Uterus (tissue), 4 donors: ENCODE measurements around the gene CARF. TPM values are rescaled to one million over a fixed set of nuclear protein-coding genes. Genes with fewer than 3 reads are reported as not detected.
A peak's percentile ranks its signal among the peaks of the same experiment; 100 is the strongest.

Experiments used
- DNase-seq, 2 donors: peaks; one replicate each; pipeline ENCODE4 v3.0.0-alpha.2; 2019 to 2020
- H3K27ac ChIP-seq, 2 donors: fragments of 200-600 bp; sonication (generic); 1 replicate in 1 of 2; 2 replicates in 1 of 2; pipeline ENCODE4 v1.5.1; 2016 to 2018
- H3K27me3 ChIP-seq, 2 donors: fragments of 200-600 bp; sonication (generic); one replicate each; pipeline ENCODE4 v1.5.1; 2018 to 2019; ENCODE audit warnings: control low read depth in 1 of 2
- H3K36me3 ChIP-seq, 2 donors: fragments of 200-600 bp; sonication (generic); one replicate each; pipeline ENCODE4 v1.5.1; 2019; ENCODE audit warnings: control low read depth in 1 of 2
- H3K4me1 ChIP-seq, 2 donors: fragments of 200-600 bp; sonication (generic); one replicate each; pipeline ENCODE4 v1.5.1; 2018 to 2019; ENCODE audit warnings: control low read depth in 1 of 2
- H3K4me3 ChIP-seq, 2 donors: fragments of 200-600 bp; sonication (generic); 1 replicate in 1 of 2; 2 replicates in 1 of 2; pipeline ENCODE4 v1.5.1; 2018 to 2019; ENCODE audit warnings: mild to moderate bottlenecking in 1 of 2
- H3K9me3 ChIP-seq, 2 donors: fragments of 200-600 bp; sonication (generic); one replicate each; pipeline ENCODE4 v1.5.1; 2019; ENCODE audit warnings: control low read depth in 1 of 2
- POLR2A ChIP-seq, 2 donors: fragments of 450-650 bp; IDR thresholded peaks; one replicate each; pipeline ENCODE4 v1.6.1; 2016; ENCODE audit warnings: antibody characterized with exemption in 2 of 2, mild to moderate bottlenecking in 1 of 2, moderate library complexity in 1 of 2
- intact Hi-C: fragments of 100-400 bp; cut with DNase I; formaldehyde crosslinking; loops from one replicate; pipeline ENCODE4 v1.15.1; 2023; ENCODE audit warnings: low total_unique reads
- total RNA-seq, 4 donors: library from RNA; depleted of rRNA in 3 of 4; stranded (reverse); fragments of >200 nt in 3 of 4; gene quantifications; one replicate each; pipeline versions ENCODE4 v1.1.0 to v1.2.4, GENCODE V29; 2014 to 2023
- TF ChIP-seq, protein P1 (sequence below), 4 experiments: fragments of 200-600 bp in 2 of 4; fragments of 450-650 bp in 2 of 4; sonication (generic) in 2 of 4; IDR thresholded peaks; one replicate each; pipeline ENCODE4 v1.5.1; 2016 to 2019; ENCODE audit warnings: antibody characterized with exemption in 4 of 4, mild to moderate bottlenecking in 2 of 4, moderate library complexity in 1 of 4
- donor health status: DM: yes; HTN: yes; CAD: no.

The CARF gene, protein sequence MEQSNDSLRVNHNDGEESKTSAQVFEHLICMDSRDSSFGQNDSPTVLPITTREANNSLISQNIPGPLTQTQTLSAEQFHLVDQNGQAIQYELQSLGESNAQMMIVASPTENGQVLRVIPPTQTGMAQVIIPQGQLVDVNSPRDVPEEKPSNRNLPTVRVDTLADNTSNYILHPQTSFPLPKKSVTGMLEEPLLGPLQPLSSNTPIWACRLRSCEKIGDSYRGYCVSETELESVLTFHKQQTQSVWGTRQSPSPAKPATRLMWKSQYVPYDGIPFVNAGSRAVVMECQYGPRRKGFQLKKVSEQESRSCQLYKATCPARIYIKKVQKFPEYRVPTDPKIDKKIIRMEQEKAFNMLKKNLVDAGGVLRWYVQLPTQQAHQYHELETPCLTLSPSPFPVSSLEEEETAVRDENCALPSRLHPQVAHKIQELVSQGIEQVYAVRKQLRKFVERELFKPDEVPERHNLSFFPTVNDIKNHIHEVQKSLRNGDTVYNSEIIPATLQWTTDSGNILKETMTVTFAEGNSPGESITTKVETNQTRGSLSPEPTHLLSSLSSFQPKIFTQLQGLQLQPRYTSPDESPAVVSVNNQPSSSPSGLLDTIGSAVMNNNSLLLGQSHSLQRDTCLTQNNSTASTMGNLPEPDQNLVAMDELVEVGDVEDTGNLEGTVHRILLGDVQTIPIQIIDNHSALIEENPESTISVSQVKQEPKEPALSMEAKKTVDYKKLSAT
- 10 to 100 TPM in 3 of 4 donors, 1 to 10 TPM in 1; 5.0 to 26.1 (median 24.0) TPM for total RNA-seq

DNA sequence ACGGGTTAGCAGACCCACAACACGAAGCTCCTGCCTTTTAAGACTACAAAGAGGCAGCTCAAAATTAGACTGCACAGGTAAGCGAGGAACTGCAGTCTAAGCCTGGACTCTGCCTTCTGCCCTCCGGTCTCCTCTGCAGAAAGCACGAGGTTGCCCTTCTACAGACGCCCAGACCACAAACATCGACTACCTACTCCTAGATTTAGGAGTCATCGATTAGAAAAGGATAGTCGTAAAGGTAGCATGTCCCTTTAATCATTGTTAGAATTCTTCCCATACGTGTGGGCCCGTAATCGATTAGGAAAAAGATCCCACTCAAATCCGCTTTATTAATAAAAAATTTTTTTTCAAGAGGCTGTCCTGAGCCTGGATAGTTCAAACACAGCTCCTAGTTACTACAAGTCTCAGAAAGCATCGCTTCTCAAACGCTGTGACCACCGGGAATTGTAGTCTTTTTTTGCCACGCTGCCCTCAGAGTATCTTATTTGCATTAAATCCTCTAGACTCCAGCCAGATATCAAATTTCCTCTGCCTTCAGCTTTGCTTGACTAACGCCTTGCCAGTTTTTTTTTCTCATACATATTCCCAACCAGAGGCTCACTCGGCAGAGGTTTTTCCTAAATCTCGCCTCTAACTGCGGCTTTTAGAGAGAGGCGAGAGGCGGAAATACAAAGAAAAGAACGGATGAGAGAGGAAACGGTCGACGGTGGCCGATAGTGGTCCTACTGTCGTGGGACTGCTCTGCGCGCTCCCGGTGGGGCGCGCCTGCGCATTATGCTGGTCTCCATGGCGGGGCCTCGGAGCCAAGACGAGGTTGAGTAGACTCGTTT is at the start of gene CARF, which contains the start of gene WDR12:
Gene CARF (plus strand): TSS at position 764 of the 830 bp plus-strand sequence. CDS start 29,628 bp downstream, outside the sequence.
Gene WDR12 (minus strand): TSS at position 162 of the 830 bp plus-strand sequence. CDS start 197 bp downstream, outside the sequence.
- intact Hi-C loops, result no loop called here
- Histone ChIP-seq H3K4me1 (peaks cover 0 to 8% of the 10 kb centered on the region in 2 donors), H3K27ac (peak within 1 kb of the TSS; percentile 90 to 95), H3K27me3 (no peaks in the 10 kb centered on the region), H3K36me3 (no peaks in the 10 kb centered on the region), H3K9me3 (no peaks in the 10 kb centered on the region), H3K4me3 (peak within 1 kb of the TSS; percentile 78 to 80)
- peak; percentile 92 for DNase-seq
- TF ChIP-seq POLR2A (IDR thresholded peaks at IDR 0.05), result peak in 1 of 2 donors; percentile 53
- TF ChIP-seq, protein P1, sequence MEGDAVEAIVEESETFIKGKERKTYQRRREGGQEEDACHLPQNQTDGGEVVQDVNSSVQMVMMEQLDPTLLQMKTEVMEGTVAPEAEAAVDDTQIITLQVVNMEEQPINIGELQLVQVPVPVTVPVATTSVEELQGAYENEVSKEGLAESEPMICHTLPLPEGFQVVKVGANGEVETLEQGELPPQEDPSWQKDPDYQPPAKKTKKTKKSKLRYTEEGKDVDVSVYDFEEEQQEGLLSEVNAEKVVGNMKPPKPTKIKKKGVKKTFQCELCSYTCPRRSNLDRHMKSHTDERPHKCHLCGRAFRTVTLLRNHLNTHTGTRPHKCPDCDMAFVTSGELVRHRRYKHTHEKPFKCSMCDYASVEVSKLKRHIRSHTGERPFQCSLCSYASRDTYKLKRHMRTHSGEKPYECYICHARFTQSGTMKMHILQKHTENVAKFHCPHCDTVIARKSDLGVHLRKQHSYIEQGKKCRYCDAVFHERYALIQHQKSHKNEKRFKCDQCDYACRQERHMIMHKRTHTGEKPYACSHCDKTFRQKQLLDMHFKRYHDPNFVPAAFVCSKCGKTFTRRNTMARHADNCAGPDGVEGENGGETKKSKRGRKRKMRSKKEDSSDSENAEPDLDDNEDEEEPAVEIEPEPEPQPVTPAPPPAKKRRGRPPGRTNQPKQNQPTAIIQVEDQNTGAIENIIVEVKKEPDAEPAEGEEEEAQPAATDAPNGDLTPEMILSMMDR (IDR thresholded peaks at IDR 0.05), result no peak

DNA sequence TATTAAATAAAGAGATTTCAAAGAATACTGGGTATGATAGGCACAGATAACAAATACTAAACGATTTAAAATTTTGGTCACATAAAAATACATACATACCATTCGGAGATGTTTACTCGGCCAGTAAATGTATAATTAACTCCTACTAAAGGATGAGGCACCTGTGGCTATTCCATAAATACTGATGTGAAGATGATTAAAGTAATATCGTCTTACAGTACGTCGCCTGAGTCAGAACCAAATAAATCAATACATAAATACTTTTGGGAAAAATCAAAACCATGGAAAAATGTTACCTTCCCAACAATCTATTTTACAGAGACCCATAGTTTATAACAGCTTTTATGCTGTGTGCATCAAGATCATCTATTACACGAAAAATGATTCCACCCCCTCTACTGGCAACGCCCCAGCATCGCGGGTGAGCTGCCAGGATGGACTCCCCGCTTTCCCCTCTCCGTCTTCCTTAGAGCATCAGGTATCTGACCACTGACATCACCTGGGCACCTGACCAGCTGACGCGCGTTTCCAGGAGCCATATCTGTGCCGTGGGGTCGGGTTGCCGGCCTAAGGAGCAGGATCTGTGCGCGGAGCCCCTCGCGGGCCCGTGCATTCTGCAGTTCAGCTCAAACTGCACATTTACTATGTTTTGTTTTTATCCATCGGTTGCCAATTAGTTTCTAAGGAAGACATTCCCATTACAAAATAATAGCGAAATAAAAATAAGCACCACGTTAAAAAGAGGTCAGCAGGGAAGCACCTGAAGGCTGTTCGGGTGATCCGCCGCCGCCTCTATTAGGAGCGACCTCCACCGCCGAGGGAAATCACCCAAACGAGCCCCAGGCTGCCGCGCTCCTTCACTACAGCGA is 41.4 kb upstream of the CARF start:
- no peak for TF ChIP-seq POLR2A (IDR thresholded peaks at IDR 0.05)
- TF ChIP-seq, protein P1 (IDR thresholded peaks at IDR 0.05), result peak in 2 of 4 experiments; percentile 16 to 37
- intact Hi-C loops, result no loop called here
- H3K27me3 ChIP-seq, result no peaks in the 10 kb centered on the region
- peak overlapping the region; percentile 57 to 76 for H3K4me3 ChIP-seq
- peak; percentile 68 to 70 for DNase-seq
- no peaks in the 10 kb centered on the region for H3K36me3 ChIP-seq
- H3K27ac ChIP-seq, result peak overlapping the region; percentile 82 to 92
- no peaks in the 10 kb centered on the region for H3K9me3 ChIP-seq
- no peaks in the 10 kb centered on the region for H3K4me1 ChIP-seq

DNA sequence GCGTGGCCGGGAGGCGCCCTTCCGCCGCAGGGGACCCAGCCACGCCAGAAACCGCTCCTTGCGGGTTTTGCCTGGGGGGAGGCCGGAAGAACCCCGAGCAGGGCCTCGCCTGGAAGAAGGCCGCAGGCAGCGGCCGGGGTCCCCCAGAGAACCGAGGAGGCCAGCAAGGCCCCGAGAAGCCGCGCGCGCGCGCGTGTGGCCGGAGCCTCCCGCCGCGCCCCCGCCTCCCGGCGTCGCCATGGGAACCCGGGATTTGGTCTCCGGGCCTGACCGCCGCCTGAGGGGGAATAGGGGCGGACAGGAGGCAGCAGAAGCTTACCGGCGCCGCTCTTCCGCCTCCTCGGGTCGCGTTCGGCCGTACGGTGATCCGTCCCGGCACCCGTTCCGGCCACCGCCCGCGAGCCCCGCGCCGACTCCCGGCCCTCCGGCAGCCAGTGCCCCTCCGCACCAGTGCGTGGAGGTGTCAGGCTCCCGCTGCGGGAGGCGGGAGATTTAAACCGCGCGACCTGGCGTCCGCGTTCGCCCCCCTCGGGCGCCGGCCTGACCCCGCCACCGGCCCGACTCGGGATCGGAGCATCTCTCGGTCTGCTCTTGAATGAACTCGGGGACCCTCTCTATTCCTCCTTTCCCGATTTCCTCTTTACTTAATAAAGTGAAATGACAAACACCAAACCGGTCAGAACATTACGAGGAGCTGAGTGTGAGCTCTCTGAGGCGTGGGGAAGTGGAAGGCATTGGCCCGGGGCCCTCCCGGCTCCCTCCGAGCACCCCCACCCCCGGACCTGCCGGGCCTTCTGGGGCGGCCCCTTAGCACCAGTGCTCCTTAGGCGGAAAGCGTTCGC is 40.6 kb upstream of the CARF start, which contains the start of gene ICA1L:
Gene ICA1L (minus strand): TSS at position 467 of the 842 bp plus-strand sequence. CDS start 42,757 bp downstream, outside the sequence.
- no peaks in the 10 kb centered on the region for H3K27me3 ChIP-seq
- TF ChIP-seq, protein P1 (IDR thresholded peaks at IDR 0.05), result no peak
- TF ChIP-seq POLR2A (IDR thresholded peaks at IDR 0.05), result no peak
- no peaks in the 10 kb centered on the region for H3K9me3 ChIP-seq
- no peaks in the 10 kb centered on the region for H3K4me1 ChIP-seq
- peak within 1 kb of the TSS; percentile 57 to 76 for H3K4me3 ChIP-seq
- intact Hi-C loops, result no loop called here
- DNase-seq, result peak; percentile 61 to 81
- peak within 1 kb of the TSS; percentile 82 to 92 for H3K27ac ChIP-seq
- H3K36me3 ChIP-seq, result no peaks in the 10 kb centered on the region

DNA sequence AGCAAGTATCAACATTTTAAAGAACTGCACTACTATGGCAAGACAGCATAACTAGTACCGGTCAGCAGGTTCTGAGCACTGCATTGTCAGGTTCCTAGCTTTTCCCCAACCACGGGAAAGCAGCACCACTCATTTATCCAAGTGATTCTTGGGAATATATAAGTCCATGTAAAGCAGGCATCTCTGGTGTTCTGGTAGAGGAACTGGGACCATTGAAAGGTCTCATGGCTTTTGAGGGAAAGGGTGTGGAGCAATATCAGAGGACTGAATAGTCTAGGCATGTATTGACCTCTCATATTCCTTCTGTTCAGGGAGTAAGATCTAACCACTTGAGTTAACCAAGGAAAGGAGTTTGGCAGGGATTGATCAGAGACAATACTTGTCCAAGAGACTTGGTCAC is 34.4 kb upstream of the CARF start:
- H3K27me3 ChIP-seq, result no peaks in the 10 kb centered on the region
- no peak for DNase-seq
- no peaks in the 10 kb centered on the region for H3K4me1 ChIP-seq
- H3K27ac ChIP-seq, result no peak overlapping the region
- H3K9me3 ChIP-seq, result no peaks in the 10 kb centered on the region
- intact Hi-C loops, result no loop called here
- TF ChIP-seq, protein P1 (IDR thresholded peaks at IDR 0.05), result no peak
- no peak for TF ChIP-seq POLR2A (IDR thresholded peaks at IDR 0.05)
- H3K36me3 ChIP-seq, result no peaks in the 10 kb centered on the region
- no peak overlapping the region for H3K4me3 ChIP-seq
